ENCODE measurements around the gene ST3GAL6. TPM values are rescaled to one million over a fixed set of nuclear protein-coding genes. Genes with fewer than 3 reads are reported as not detected.

ST3GAL6 gene
- total RNA-seq, 6 experiments from 2014 or later, result 17.8 to 69.6 (median 31.5) TPM

GRCh38 chr3:98740324-98740723 is 22.8 kb upstream of the ST3GAL6 start:
- ATAC-seq (no peak), DNase-seq (no peak)
- H3K36me3 ChIP-seq, result no peaks in the 10 kb centered on the region
- H3K4me3 ChIP-seq, result no peak overlapping the region
- H3K9me3 ChIP-seq, result no peaks in the 10 kb centered on the region
- no peak for TF ChIP-seq POLR2A (IDR thresholded peaks at IDR 0.05)
- TF ChIP-seq, protein P1, sequence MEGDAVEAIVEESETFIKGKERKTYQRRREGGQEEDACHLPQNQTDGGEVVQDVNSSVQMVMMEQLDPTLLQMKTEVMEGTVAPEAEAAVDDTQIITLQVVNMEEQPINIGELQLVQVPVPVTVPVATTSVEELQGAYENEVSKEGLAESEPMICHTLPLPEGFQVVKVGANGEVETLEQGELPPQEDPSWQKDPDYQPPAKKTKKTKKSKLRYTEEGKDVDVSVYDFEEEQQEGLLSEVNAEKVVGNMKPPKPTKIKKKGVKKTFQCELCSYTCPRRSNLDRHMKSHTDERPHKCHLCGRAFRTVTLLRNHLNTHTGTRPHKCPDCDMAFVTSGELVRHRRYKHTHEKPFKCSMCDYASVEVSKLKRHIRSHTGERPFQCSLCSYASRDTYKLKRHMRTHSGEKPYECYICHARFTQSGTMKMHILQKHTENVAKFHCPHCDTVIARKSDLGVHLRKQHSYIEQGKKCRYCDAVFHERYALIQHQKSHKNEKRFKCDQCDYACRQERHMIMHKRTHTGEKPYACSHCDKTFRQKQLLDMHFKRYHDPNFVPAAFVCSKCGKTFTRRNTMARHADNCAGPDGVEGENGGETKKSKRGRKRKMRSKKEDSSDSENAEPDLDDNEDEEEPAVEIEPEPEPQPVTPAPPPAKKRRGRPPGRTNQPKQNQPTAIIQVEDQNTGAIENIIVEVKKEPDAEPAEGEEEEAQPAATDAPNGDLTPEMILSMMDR (IDR thresholded peaks at IDR 0.05), result no peak
- H3K27me3 ChIP-seq, result no peaks in the 10 kb centered on the region
- intact Hi-C loops (cut with DNase I), result no loop called here
- H3K27ac ChIP-seq, result no peak overlapping the region
- H3K4me1 ChIP-seq, result peaks cover 0 to 27% (median 8%) of the 10 kb centered on the region in 4 donors
- 60% methylated on average over 4 of the region's 4 CpGs for WGBS (ENCODE audit: insufficient coverage, low coverage, low lambda C conversion rate, missing lambda C conversion rate)

- peak in 2 of 4 donors; percentile 36 to 65 for ATAC-seq
- no peak for TF ChIP-seq POLR2A (IDR thresholded peaks at IDR 0.05)
- TF ChIP-seq, protein P1 (IDR thresholded peaks at IDR 0.05), result no peak
- H3K36me3 ChIP-seq, result no peaks in the 10 kb centered on the region
- H3K27me3 ChIP-seq, result no peaks in the 10 kb centered on the region
- H3K27ac ChIP-seq, result no peak overlapping the region
- DNase-seq, result no peak
- intact Hi-C loops (cut with DNase I), result no loop called here
- no peak overlapping the region for H3K4me3 ChIP-seq
- 83% methylated on average over 5 of the region's 5 CpGs for WGBS (ENCODE audit: insufficient coverage, low coverage, low lambda C conversion rate, missing lambda C conversion rate)
- H3K9me3 ChIP-seq, result no peaks in the 10 kb centered on the region
- peaks cover 0 to 21% (median 6%) of the 10 kb centered on the region in 4 donors for H3K4me1 ChIP-seq
Observed at GRCh38 chr3:98741121-98741716, 21.9 kb upstream of the ST3GAL6 start.

- ATAC-seq (peak in 1 of 4 donors; percentile 79), DNase-seq (no peak)
- Histone ChIP-seq H3K27ac (no peak overlapping the region), H3K4me1 (peaks cover 0 to 21% (median 6%) of the 10 kb centered on the region in 4 donors), H3K27me3 (no peaks in the 10 kb centered on the region), H3K9me3 (no peaks in the 10 kb centered on the region), H3K4me3 (no peak overlapping the region), H3K36me3 (no peaks in the 10 kb centered on the region)
- TF ChIP-seq POLR2A (IDR thresholded peaks at IDR 0.05), result no peak
- TF ChIP-seq, protein P1 (IDR thresholded peaks at IDR 0.05), result no peak
- WGBS (ENCODE audit: insufficient coverage, low coverage, low lambda C conversion rate, missing lambda C conversion rate), result 81% methylated on average over 5 of the region's 5 CpGs
- intact Hi-C loops (cut with DNase I), result no loop called here
Observed at GRCh38 chr3:98743071-98743470, 20.1 kb upstream of the ST3GAL6 start.

DNA sequence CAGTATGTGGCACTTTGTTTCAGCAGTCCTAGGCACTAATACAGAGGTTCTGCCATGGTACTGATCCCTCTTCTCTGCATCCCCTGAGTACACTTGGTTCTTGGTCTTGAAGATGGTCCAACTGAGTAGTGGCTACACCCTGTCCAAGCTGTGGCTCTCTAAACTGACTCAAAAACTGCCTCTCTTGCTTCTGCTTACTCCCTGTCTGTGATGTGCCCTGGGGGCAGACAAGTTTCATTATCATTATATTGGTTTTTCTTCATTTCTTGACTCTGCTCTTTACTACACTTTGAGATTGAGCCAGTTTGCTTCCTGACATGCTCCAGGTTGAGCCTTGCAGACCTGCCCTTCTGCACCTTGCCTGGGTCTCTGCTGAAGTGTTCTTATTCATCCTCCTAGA is 18.9 kb upstream of the ST3GAL6 start:
- no peaks in the 10 kb centered on the region for H3K9me3 ChIP-seq
- H3K27ac ChIP-seq, result no peak overlapping the region
- ATAC-seq, result peak in 1 of 4 donors; percentile 14
- TF ChIP-seq POLR2A (IDR thresholded peaks at IDR 0.05), result no peak
- TF ChIP-seq, protein P1 (IDR thresholded peaks at IDR 0.05), result no peak
- H3K4me3 ChIP-seq, result no peak overlapping the region
- intact Hi-C loops (cut with DNase I), result no loop called here
- no peaks in the 10 kb centered on the region for H3K36me3 ChIP-seq
- DNase-seq, result no peak
- H3K27me3 ChIP-seq, result no peaks in the 10 kb centered on the region
- peaks cover 0 to 19% (median 6%) of the 10 kb centered on the region in 4 donors for H3K4me1 ChIP-seq
